Activated CD4-positive, alpha-beta T cell treated with anti-CD3 and anti-CD28 coated beads, Interleukin-2, amount 50 U/mL, for 1 hour (primary cell): ENCODE results near the gene MPI.
"Not testable (repeated sequence)": the region's sequence is repeated elsewhere in the genome, so short reads cannot be mapped to it uniquely, and the experiment has no call there.

Source experiments
- DNase-seq: peaks from one replicate; pipeline ENCODE4 v3.0.0-alpha.2; 2020

The MPI gene

DNA sequence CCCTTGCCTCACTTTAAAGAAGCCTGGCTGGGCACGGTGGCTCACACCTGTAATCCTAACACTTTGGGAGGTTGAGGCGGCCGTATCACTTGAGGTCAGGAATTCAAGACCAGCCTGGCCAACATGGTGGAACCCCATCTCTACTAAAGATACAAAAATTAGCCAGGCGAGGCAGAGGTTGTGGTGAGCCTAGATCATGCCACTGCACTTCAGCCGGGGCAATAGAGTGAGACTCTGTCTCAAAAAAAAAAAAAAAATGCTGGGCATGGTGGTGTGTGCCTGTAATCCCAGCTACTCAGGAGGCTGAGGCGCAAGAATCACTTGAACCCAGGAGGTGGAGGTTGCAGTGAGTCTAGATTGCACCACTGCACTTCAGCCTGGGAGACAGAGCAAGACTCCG, 4.5 kb downstream of the MPI start:
- not testable (repeated sequence) for DNase-seq

DNA sequence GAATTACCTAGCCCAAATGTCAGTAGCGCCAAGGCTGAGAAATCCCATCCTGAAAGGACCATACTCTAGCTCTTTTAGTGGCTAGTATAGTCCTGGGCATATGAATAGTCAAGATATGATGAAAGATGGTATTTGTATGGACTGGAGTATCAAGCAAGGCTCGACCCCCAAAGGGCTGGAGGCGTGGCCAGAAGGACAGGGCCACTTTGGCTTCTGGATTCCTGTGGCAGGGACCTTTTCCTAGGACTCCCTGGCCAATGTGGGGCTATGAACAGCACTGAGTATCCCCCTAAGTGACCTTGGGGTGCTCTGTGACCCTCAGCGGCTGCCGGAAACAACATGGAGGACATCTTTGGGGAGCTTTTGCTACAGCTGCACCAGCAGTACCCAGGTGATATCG, 6.0 kb downstream of the MPI start:
- no peak for DNase-seq

DNA sequence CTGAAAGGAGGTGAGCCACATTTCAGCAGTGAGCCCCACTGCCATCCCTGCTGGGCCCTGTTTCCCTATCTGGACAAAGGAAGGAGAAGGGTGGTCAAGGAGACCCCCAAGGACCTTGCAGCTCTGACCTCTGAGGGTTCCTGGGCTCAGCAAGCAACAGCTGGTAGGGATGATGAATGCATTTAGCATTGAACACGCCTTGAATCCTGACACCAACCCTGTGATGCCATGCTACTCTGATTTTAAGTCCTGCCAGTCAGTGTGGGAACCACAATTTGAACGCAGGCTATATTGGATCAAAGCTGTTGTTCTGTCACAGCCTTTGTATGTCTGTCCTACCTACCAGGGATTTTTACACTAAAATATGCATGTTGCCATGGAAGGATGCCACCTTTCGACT, 6.5 kb downstream of the MPI start:
- DNase-seq: no peak

DNA sequence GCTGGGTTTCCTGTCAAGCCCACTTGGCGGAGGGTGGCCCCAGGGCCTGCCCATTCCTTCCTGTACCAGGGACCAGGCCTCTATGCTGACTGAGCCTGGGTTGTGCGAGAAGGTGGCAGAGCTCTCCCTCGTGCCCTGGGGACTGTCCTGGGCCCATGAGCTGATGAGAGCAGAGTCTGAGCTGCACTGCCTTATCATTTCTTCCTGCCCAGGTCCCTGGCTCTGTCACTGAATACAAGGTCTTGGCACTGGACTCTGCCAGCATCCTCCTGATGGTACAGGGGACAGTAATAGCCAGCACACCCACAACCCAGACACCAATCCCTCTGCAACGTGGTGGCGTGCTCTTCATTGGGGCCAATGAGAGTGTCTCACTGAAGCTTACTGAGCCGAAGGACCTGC, 7.5 kb downstream of the MPI start:
- no peak for DNase-seq

DNA sequence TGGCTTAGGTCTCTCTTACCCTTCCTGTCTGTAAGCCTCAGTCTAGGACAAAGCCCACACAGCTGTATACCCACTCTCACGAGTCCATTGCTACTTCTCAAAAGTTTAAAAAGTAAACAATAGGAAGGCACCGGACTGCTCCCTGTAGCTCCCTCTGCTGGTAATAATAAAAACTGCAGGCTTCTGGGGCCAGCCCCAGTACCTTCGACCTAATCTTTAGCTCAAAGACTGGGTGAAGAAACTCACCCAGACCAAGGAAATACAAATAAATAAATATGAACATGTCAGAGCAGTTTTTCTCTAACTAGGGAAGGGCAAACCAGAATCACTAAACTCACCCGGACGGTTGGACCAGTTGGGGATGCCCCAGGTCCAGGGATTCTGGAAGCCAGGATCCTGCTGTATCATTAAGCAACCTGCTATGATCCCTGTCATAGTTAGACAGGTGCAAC, 11.8 kb downstream of the MPI start:
- peak; percentile 56 for DNase-seq

DNA sequence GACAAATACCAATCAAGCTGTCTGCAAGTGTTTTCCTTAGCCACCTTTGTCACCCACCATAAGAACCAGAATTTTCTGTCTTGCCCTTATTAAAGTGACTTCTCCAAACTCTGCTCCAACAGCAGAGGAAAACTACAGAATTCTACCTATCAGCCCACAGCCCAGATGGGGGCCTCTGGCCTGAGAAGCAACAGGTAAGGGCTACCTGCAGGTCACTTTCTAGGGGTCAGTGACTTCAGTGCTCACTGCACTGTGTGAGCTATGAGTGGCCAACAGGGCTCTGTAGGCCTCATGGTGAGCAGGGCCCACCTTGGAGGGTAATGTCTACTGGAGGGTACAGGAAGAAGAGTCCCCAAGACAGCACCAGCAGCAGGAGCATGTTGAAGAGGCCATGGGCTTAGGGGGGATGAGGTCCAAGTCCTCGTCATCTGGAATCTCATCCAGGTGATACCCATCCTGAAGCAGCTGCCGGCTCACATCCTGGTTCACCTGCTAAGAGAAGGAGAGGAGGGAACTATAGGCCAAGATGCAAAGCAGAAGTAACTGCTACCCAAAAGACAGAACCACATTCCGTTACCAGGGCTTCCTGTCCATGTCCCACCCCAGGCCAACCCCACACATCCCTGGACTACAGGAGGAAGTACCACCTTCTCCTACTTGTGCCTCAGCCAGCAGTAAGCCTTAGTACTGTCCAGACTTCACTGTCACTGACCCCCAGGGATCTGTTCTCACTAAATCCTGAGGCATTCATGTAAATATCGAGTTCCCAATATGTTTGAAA, 12.6 kb downstream of the MPI start:
- no peak for DNase-seq

DNA sequence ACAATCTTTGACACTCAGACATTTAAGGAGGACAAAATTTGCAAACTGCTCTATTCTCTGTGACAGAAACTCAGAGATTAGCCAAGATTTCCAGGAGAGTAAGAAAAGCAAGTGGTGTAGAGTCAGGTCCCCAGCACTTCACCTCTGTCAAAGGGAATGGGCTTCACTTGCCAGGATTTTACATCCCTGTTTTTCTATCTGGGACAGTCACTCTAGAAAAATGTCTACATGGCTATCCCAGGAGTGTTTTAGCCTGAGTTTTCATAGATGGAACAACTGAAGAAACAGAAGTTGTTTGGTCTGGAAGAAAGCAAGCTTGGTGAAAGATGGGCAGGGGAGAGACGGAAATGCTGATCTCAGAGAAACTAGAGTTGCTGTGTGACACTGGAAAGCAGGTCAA, 13.8 kb downstream of the MPI start:
- DNase-seq: no peak

DNA sequence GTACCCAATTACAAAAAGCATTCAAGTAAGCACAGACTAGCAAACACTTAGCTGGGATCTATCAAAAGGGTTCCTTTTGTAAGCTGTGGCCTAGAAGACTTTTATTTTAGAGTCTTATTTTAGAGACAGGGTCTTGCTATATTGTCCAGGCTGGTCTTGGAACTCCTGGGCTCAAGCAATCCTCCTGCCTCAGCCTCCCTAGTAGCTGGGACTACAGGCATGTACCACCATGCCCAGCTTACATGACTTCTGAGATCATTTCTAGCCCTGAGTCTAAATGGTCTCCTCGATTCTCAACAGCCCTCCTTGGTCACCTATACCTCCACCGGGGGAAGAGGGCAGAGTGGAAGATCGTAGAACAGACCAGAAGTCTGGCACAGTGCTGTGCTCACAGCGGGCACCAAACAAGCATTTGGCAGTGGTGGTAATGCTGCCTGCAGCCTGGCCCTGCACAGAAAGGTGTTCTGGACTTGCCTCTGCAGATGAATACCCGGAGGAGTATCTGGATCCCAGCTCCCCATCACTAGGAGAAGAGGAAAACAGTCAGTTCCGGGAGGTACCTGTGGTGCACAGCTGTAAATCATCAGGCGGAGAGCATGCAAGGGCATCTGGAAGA, 14.5 kb downstream of the MPI start:
- DNase-seq: no peak

DNA sequence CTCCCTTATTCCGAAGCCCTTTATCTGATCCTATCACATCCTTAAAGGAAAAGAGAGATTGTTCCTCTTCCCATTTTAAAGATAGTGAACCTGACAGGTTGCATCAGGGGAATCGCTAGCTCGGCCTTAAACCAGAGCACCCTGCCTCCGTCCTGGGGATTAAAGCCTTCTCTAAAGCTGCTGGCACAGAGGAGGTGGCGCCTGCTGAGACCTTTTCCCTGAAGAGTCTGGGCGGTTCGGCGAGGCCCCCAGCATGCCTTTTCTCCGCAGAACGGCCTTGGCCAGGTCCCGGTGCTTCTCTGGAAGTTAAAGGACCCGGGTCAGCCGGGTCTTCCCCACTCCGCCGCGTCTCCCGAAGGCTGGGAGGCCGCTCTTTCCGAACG, 16.2 kb downstream of the MPI start:
- peak; percentile 8 for DNase-seq

DNA sequence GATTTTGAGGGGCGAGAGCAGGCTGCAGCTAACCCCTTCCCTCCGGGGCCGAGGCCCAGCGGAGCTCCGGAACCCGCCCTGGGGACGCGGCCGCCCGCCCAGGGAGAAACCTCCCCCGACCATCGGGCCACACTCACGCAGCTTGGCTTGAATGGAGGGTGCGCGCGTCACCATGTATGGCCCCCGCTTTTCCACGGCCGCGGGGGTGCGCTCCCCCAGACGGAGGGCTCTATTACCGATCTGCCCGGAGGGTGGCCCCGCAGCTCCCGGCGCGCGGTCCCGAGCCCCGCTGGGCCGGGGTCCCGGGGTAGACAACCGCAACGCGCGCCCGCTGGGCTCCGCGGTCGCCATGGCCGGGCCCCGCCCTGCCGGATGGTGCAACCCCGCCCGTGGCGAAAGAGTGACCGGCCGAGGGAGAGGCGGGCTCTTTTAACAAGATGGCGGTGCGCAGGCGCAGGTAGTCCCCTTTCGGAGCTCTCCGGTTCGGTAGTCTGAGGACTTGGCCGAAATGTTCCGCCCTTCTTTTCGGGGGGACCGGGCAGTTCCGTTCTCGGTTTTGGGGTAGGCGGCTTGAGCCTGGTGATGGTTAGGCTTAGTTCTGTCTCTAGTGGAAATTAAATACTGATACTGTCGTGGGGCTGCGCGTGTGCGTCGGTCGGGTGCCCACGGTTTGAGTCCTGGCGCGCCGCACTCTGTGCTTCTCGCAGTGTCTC, 16.8 kb downstream of the MPI start, which contains the start of gene FAM219B:
Gene FAM219B, minus strand, starts transcription at position 402 of the 713 bp plus-strand sequence. Its CDS starts 51 bp downstream, at position 351.
- DNase-seq: peak; percentile 61

DNA sequence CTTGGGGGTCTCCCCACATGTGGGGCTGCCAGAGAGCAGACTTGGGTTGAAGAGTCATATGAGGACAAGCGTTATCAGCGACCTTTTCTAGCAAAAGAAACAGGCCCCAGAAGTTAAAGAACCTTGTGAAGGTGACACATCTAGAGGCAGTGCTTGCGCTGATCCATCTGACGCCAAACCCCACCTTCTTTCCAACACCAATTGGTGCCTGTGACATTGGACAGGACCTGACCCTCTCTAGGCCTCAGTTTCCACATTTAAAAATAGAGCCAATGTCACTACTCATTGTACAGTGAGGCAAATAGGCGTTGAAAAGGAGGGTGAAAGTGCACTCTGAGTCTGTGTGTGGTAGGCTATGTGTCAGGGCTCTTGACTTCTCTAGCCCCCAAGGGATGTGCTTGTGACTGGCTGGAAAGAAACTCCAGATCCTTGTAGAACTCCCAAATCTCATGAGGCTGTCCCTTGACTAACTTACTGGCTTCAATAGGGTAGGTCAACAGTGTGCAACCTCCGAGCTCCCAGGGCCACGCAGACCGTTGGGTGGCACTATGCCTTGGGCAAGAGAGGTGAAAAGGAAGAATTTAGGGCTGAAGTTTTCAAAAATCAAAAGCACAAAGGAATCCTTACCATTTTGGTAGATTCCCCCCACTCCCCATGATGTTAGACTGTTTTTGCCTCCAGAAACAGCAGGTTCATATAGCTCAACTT, 17.5 kb downstream of the MPI start:
- no peak for DNase-seq

DNA sequence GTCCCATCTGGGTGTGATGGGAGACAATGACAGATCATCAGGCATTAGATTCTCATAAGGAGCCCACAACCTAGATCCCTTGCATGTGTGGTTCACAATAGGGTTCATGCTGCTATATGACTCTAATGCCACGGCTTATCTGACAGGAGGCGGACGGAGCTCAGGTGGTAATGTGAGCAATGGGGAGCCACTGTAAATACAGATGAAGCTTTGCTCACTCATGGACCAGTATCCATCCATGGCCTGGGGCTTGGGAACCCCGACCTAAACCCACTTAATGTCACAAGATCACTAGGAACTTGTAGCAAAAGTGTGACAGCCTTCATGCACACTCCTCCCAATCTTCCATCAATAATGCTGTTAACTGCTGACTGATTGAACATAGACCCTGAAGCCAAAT, 18.8 kb downstream of the MPI start:
- DNase-seq: no peak

DNA sequence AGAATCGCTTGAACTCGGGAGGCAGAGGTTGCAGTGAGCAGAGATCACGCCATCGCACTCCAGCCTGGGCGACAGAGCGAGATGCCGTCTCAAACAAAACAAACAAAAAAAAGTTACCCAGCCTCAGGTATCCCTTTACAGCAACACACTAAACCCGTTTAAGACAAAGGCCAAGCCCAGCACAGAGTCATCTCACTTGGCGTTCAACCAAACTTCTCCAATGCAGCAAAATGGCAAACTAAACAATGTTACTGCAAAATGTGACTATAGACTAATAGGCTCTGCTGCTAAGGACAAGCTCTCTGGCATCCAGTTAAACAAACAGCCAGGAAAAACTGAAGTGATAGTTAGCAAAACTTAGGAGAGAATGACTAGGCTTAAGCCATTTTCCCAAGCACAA, 23.2 kb downstream of the MPI start:
- DNase-seq: no peak

DNA sequence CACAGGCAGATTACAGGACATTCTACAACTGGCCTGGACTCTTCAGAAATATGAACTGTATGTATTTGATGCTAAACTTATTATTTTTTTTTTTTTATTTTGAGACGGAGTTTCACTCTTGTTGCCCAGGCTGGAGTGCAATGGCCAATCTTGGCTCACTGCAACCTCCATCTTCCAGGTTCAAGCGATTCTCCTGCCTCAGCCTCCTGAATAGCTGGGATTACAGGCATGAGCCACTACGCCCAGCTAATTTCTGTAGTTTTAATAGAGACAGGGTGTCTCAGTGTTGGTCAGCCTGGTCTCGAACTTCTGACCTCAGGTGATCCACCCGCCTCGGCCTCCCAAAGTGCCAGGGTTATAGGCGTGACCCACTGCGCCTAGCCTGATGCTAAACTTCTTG, 24.0 kb downstream of the MPI start:
- not testable (repeated sequence) for DNase-seq

DNA sequence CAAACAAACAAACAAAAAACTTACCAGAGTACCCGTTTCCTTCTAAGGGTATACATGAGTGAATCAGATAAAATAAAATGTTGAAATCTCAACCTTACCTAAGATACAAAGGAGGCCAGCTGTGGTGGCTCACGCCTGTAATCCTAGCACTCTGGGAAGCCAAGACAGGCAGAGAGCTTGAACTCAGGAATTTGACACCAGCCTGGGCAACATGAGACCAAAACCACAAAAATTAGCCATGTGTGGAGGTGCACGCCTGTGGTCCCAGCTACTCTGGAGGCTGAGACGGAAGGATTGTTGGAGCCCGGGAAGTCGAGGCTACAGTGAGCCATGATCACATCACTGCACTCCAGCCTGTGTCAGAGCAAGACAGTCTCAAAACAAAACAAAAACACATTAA, 27.8 kb downstream of the MPI start:
- DNase-seq: no peak

DNA sequence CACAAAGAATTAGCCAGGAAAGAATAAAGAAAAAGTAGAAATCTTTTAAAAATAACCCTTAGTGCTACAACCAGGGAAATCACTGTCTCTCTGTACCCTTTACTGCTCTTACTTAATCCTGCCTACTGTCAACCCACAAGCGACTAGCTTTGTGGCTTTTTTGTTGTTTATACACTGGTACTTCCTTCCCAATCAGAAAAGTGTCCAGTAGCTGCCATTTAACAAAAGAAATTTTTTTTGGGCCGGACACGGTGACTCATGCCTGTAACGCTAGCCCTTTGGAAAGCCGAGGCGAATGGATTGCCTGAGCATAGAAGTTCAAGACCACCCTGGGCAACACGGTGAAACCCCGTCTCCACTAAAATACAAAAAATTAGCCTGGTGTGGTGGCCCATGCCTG, 30.6 kb downstream of the MPI start:
- DNase-seq: no peak

DNA sequence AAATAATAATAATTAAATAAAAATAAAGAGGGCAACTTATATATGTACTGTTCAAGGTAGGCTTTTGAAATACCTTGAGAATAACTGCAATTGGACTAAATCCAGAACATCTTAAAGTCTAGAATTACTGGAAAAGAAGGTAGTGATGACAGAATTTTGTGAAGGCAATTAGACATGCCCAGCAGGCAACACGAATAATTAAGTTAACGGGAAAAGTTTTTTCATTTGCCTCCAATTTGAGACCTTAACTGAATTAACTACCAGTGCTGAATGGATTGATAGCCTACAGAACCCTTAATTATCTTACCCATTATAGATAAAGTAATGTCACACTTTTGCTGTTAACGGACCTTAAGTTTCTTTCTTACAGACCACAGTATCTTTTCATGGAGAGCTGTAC, 34.7 kb downstream of the MPI start:
- no peak for DNase-seq

DNA sequence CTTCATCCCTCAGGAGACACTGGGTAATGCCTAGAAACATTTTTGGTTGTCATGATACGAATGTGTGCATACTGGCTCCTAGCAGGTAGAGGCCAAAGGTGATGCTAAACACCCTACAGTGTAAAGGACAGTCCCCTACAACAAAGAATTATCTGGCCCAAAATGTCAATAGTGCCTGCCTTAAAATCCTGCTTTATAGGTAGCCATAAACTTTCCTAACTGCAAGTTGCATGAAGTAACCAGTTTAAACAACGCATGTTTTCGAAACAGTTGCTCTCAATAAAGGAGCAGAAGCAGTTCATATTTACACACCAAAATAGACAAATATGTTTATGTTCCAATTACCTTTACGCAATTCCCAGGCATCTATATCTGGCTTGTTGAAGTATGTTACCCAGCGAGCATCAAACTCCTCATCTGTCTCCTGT, 38.9 kb downstream of the MPI start:
- DNase-seq: no peak

DNA sequence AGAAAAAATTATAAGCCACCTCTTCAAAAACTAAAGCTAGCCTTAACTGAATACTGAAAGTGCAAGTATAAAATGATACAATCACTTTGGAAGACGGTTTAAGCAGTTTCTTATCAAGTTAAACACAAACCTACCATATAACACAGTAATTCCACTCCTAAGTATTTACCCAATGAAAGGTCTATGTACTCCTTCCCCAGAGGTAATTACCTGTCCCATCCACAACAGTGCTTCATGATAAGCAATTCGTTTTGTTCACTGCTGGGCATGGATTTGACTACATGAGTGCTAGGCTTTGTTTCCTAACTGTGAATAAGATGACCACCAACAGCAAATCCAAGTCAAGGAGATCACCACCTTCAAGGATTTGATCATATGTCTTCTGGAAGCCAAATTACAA, 43.7 kb downstream of the MPI start:
- DNase-seq: no peak

DNA sequence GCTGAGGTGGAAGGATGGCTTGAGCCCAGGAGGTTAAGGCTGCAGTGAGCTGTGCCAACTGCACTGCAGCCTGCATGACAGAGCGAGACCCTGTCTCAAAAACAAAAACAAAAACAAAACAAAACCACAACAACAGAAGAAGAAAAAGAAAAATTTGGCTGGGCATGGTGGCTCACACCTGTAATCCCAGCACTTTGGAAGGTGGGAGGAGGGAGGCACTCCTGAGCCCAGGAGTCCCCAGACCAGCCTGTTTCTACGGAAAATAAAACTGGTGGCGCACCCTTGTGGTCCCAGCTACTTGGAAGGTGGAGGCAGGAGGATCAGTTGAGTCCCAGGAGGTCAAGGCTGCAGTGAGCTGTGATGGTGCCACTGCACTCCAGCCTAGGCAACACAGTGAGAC, 45.4 kb downstream of the MPI start:
- DNase-seq: not testable (repeated sequence)

DNA sequence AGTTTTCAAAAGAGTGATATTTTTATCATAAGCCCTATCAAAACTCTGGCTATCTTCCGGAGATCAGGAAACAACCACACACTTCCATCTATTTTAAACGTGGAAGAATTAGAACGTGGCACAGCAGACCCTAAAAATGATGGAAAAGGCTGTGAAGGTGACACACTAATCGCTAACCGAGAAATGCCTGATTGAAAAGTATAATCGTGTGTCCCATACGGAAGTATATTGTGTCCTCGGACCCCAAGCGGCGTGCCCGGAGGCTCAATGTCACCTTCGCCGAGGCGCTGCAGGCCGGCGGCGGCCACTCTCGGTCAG, 47.4 kb downstream of the MPI start:
- no peak for DNase-seq

DNA sequence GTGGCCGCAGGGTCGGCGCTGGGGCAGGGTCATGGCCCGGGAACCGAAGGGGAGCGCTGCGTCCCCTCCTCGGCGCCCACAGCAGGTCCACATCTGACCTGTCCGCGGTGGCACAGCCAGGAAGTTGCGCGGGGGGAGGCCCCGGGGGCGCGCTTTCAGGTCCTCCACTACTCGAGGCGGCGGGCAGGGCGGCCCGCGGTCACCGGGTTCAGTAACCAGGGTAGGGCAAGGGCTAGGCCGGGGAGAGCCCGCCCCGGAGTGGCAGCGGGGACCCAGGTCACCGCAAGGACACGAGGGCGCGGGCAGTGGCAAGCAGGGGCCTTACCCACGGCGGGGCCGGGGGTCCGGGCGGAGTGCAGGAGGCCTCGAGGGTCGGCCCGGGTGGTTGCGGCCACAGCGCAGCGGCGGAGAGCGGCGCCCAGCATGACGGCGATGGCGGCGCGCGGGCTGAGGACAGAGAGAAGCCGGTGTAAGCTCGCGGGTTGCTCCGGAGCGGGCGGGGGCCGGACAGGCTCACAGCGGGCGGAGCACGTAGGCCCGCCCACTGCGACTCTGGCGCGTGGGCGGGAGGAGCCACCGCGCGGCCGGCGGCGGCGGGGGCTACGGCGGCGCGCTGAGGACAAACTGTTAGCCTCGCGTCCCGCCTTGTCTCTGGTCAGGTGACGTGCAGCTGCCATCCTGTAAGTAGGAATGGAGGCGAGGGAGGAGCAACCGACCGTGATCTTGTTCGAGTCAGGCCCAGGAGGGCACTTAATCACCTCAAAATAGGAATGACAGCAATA, 47.9 kb downstream of the MPI start, which contains the start of gene COX5A:
Gene COX5A, minus strand, starts transcription at position 484 of the 782 bp plus-strand sequence. Its CDS starts 59 bp downstream, at position 425.
- DNase-seq: peak; percentile 88
